Mucosa of descending colon (tissue), 3 donors: ENCODE data around the gene KLK12. TPM values are rescaled to one million over a fixed set of nuclear protein-coding genes. Genes with fewer than 3 reads are reported as not detected.

Experiments
- ATAC-seq: fragments of 200-7000 bp; cut with Tn5 transposase; one replicate; pipeline ENCODE4 v1.9.1; 2020; ENCODE audit warnings: mild to moderate bottlenecking, moderate library complexity
- DNase-seq, 3 donors: peaks; one replicate each; pipeline ENCODE4 v3.0.0-alpha.2; 2020
- H3K36me3 ChIP-seq: fragments of 200-600 bp; one replicate; pipeline ENCODE4 v1.8.0; 2021; ENCODE audit warnings: low read depth, mild to moderate bottlenecking
- H3K4me1 ChIP-seq: fragments of 200-600 bp; one replicate; pipeline ENCODE4 v1.8.0; 2021; ENCODE audit warnings: low read depth, mild to moderate bottlenecking
- H3K4me3 ChIP-seq: fragments of 200-600 bp; one replicate; pipeline ENCODE4 v1.8.0; 2021; ENCODE audit warnings: mild to moderate bottlenecking
- H3K9me3 ChIP-seq: fragments of 200-600 bp; one replicate; pipeline ENCODE4 v1.8.0; 2021; ENCODE audit warnings: mild to moderate bottlenecking
- intact Hi-C, 2 donors: fragments of 100-400 bp; cut with DNase I in 1 of 2; cut with micrococcal nuclease in 1 of 2; formaldehyde crosslinking; loops; one replicate each; pipeline versions ENCODE4 v1.11.0 to v1.11.1; 2022; cut with DNase I, micrococcal nuclease
- total RNA-seq, 3 donors: library from RNA; stranded (reverse); fragmentation: NEBNext Ultra II Directional in 2 of 3; extraction: Animal tissue kit (Norgen Biotek cat#: 25700) in 2 of 3; gene quantifications; one replicate each; pipeline versions ENCODE4 v1.2.1 to v1.2.4, GENCODE V29; 2021 to 2023
- TF ChIP-seq, protein P1 (sequence below): fragments of 200-600 bp; IDR thresholded peaks from one replicate; pipeline ENCODE4 v1.8.0; 2022; ENCODE audit warnings: antibody characterized with exemption, mild to moderate bottlenecking
- donor health status: DM: no; HTN: no; CAD: no; lungs with moderate emphysema.
- donor health status: DM: no; HTN: no; CAD: no.
- donor health status: DM: no; HTN: yes; CAD: no.

KLK12 gene
- total RNA-seq, 3 donors from 2014 or later: 1.0 TPM; not detected in 2

DNA sequence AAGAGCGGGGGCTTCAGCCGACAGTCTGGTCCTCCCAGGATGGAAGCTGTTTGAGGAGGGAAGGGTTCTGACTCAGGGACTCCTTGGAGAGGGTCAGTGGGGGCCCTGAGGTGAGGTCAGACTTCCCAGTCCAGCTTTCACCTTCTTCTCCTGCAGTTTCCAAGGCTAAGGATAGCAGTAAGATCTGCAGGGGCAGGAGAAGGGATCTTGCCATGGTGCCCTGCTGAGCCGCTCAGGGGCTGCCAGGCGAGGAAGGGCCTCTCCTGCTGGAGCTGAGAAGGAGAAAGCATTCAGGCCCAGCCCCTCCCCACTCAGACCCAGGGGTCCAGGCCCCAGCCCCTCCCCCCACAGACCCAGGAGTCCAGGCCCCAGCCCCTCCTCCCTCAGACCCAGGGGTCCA is 52.6 kb downstream of the KLK12 start:
- Histone ChIP-seq H3K36me3 (no peaks in the 10 kb centered on the region), H3K4me3 (no peak overlapping the region), H3K4me1 (no peaks in the 10 kb centered on the region), H3K9me3 (no peaks in the 10 kb centered on the region)
- DNase-seq: no peak
- ATAC-seq: no peak
- intact Hi-C loops: no loop called here
- TF ChIP-seq, protein P1, sequence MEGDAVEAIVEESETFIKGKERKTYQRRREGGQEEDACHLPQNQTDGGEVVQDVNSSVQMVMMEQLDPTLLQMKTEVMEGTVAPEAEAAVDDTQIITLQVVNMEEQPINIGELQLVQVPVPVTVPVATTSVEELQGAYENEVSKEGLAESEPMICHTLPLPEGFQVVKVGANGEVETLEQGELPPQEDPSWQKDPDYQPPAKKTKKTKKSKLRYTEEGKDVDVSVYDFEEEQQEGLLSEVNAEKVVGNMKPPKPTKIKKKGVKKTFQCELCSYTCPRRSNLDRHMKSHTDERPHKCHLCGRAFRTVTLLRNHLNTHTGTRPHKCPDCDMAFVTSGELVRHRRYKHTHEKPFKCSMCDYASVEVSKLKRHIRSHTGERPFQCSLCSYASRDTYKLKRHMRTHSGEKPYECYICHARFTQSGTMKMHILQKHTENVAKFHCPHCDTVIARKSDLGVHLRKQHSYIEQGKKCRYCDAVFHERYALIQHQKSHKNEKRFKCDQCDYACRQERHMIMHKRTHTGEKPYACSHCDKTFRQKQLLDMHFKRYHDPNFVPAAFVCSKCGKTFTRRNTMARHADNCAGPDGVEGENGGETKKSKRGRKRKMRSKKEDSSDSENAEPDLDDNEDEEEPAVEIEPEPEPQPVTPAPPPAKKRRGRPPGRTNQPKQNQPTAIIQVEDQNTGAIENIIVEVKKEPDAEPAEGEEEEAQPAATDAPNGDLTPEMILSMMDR: no peak

DNA sequence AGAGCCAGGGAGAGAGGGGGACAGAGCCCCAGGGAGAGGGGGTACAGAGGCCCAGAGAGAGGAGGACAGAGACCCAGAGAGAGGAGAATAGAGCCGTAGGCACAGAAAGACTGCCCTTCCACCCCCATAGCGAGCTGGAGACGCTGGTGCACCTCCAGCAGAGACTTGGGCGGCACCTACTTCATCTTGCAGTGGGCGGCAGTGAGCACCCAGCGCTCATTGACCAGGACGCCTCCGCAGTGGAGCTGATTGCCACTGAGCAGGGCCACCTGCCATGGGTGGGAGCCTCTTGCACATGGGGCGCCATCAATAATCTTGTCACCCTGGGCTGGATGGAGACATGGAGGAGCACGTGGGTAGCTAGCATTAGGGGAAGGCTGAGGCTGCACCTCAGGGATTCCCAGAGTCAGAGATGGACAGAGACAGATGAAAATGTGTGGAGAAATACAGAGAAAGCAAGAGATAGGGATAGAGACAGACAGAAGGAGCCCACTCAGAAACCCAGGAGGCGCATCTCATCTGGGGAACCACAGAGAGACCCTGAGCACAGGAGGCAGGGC is 53.1 kb downstream of the KLK12 start:
- no peaks in the 10 kb centered on the region for H3K4me1 ChIP-seq
- ATAC-seq: no peak

DNA sequence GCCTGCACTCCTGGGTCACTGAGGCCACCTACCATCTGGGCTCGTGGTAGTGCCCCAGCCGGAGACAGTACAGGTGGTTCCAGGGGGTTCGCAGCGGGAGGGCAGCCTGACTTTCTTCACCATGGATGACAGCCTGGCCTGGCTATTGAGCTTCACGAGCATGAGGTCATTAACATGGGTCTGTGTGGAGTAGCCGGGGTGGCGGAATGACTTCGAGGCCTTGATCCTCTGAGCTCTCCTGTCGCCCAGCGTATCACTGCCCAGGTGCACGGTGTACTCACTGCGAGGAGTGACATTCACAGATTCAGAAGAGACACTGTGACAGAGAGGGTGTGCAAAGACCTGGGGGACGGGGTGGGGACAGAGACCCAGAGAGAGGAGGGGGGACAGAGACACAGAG is 54.6 kb downstream of the KLK12 start:
- DNase-seq (no peak), ATAC-seq (no peak)
- intact Hi-C loops: no loop called here
- TF ChIP-seq, protein P1: no peak
- H3K4me3 ChIP-seq: no peak overlapping the region
- H3K36me3 ChIP-seq: no peaks in the 10 kb centered on the region
- H3K9me3 ChIP-seq: no peaks in the 10 kb centered on the region
- no peaks in the 10 kb centered on the region for H3K4me1 ChIP-seq

More for the DNA sequence above, 53.1 kb downstream of the KLK12 start:
- Histone ChIP-seq H3K4me3 (no peak overlapping the region), H3K36me3 (no peaks in the 10 kb centered on the region), H3K9me3 (no peaks in the 10 kb centered on the region)
- no peak for DNase-seq
- TF ChIP-seq, protein P1: no peak
- intact Hi-C loops: no loop called here

DNA sequence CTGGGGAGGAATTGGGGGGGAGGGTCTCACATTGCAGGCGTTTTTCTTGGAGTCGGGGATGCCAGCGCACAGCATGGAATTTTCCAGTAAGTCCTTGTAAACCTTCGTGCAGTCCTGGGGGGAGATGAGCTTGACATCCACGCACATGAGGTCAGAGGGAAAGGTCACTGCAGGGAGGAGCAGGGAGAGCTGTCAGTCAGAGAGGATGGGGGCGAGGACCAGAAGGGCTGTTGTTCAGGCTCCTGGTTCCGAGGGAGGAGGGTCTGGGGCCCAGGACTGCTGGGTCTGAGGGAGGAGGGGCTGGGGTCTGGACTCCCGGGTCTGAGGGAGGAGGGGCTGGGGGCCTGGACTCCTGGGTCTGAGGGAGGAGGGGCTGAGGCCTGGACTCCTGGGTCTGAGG is 55.0 kb downstream of the KLK12 start:
- ATAC-seq: no peak
- TF ChIP-seq, protein P1: no peak
- no peak for DNase-seq
- Histone ChIP-seq H3K4me1 (no peaks in the 10 kb centered on the region), H3K9me3 (no peaks in the 10 kb centered on the region), H3K4me3 (no peak overlapping the region), H3K36me3 (no peaks in the 10 kb centered on the region)
- intact Hi-C loops: no loop called here

Other genes starting within 250 kb of the KLK12 start
- gene ACP4, start 244.6 kb downstream of the KLK12 start, total RNA-seq: not detected
- gene KLK1, start 211.2 kb downstream of the KLK12 start, total RNA-seq: 100 to 1,000 TPM in 1 of 3 donors, 10 to 100 TPM in 2; 29.3 to 130 (median 80.6) TPM
- gene KLK15, start 201.4 kb downstream of the KLK12 start, total RNA-seq: 1 to 10 TPM in 2 of 3 donors, under 1 TPM in 1; 0.92 to 3.3 (median 2.3) TPM
- 1 to 10 TPM; 3.7 to 9.0 (median 4.8) TPM for gene KLK3, start 180.1 kb downstream of the KLK12 start, total RNA-seq
- gene KLK2, start 161.6 kb downstream of the KLK12 start, total RNA-seq: under 1 TPM in 1 of 3 donors, not detected in 2; 0.43 TPM
- 1 to 10 TPM; 1.1 to 3.4 (median 1.4) TPM for gene KLK4, start 123.6 kb downstream of the KLK12 start, total RNA-seq
- gene KLK5, start 82.0 kb downstream of the KLK12 start, total RNA-seq: not detected
- not detected for gene KLK6, start 65.4 kb downstream of the KLK12 start, total RNA-seq
- gene KLK7, start 51.1 kb downstream of the KLK12 start, total RNA-seq: not detected
- not detected for gene KLK8, start 33.4 kb downstream of the KLK12 start, total RNA-seq
- under 1 TPM; 0.58 to 0.93 (median 0.76) TPM for gene KLK10, start 15.3 kb downstream of the KLK12 start, total RNA-seq
- gene KLK11, start 8.4 kb downstream of the KLK12 start, total RNA-seq: 1 to 10 TPM in 1 of 3 donors, under 1 TPM in 2; 0.38 to 1.0 (median 0.72) TPM
- gene KLK13, start 30.1 kb upstream of the KLK12 start, total RNA-seq: 1 to 10 TPM in 1 of 3 donors, under 1 TPM in 2; 0.22 to 2.7 (median 0.84) TPM
- under 1 TPM in 1 of 3 donors, not detected in 2; 0.41 TPM for gene KLK14, start 47.9 kb upstream of the KLK12 start, total RNA-seq
- 1 to 10 TPM; 4.3 to 8.1 (median 4.8) TPM for gene CTU1, start 73.4 kb upstream of the KLK12 start, total RNA-seq
- gene SIGLEC9, start 89.9 kb upstream of the KLK12 start, total RNA-seq: 1 to 10 TPM; 1.4 to 3.8 (median 3.2) TPM
- 1 to 10 TPM; 1.2 to 2.5 (median 1.4) TPM for gene SIGLEC7, start 107.3 kb upstream of the KLK12 start, total RNA-seq
- gene CD33, start 190.1 kb upstream of the KLK12 start, total RNA-seq: 1 to 10 TPM; 1.0 to 6.9 (median 6.9) TPM
- gene SIGLECL1, start 216.1 kb upstream of the KLK12 start, total RNA-seq: not detected